Measurements from ENCODE around the gene NEU3. TPM values are rescaled to one million over a fixed set of nuclear protein-coding genes. Genes with fewer than 3 reads are reported as not detected.
"Not testable (repeated sequence)": the region's sequence is repeated elsewhere in the genome, so short reads cannot be mapped to it uniquely, and the experiment has no call there.

NEU3 gene
- total RNA-seq, 1 donor from 2014 or later = 5.6 TPM

DNA sequence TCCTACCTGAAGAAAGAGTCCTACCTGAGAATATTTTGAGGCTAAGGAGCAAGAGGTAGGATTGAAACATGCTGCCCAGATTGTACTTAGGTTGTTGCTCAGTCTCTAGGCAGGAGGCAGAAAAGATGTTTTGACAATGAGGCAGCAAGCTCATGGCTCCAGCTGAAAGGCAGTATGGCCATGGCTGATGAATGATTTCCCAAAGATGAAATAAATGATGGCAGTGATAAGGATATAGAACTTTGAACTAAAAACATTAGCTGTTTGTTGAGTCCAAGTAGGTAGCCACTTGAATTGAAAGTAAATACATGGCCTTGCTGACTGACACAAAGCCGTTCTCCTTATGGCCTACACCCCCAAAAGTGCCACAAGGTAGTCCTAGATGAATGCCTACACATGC is 6.8 kb upstream of the NEU3 start:
- TF ChIP-seq, protein P1, sequence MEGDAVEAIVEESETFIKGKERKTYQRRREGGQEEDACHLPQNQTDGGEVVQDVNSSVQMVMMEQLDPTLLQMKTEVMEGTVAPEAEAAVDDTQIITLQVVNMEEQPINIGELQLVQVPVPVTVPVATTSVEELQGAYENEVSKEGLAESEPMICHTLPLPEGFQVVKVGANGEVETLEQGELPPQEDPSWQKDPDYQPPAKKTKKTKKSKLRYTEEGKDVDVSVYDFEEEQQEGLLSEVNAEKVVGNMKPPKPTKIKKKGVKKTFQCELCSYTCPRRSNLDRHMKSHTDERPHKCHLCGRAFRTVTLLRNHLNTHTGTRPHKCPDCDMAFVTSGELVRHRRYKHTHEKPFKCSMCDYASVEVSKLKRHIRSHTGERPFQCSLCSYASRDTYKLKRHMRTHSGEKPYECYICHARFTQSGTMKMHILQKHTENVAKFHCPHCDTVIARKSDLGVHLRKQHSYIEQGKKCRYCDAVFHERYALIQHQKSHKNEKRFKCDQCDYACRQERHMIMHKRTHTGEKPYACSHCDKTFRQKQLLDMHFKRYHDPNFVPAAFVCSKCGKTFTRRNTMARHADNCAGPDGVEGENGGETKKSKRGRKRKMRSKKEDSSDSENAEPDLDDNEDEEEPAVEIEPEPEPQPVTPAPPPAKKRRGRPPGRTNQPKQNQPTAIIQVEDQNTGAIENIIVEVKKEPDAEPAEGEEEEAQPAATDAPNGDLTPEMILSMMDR (IDR thresholded peaks at IDR 0.05) = no peak
- TF ChIP-seq POLR2AphosphoS5 (IDR thresholded peaks at IDR 0.05; ENCODE audit: insufficient read depth in 1 of 2, low read depth in 1 of 2) (no peak), POLR2A (IDR thresholded peaks at IDR 0.05) (no peak)
- Histone ChIP-seq H3K4me3 (no peak overlapping the region), H3K9me3 (no peaks in the 10 kb centered on the region), H3K27me3 (no peaks in the 10 kb centered on the region), H3K36me3 (no peaks in the 10 kb centered on the region), H3K4me1 (no peaks in the 10 kb centered on the region), H3K27ac (no peak overlapping the region)
- DNase-seq (ENCODE audit: extremely low spot score in 2 of 2) = no peak
- intact Hi-C loops (cut with DNase I) = no loop called here

DNA sequence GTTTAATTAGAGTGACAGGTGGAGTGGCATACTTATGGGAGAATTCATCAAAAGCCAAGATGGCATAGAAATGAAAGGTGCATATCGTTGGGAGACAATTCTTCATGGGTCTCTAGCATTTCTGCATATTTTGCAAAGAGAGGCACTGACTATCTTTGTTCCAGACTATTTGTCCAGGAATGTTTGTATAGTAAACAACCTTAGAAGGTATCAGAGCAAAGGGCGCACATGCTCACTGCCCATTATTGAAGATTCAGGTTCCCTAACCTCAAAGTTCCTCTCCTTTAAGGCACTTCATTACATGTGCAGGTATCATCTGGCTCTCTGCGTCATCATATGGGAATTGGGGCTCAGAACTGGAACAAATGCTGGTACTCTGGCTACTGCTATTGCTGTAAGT is 4.7 kb upstream of the NEU3 start:
- Histone ChIP-seq H3K36me3 (no peaks in the 10 kb centered on the region), H3K4me1 (peaks cover 6% of the 10 kb centered on the region), H3K27ac (no peak overlapping the region), H3K27me3 (no peaks in the 10 kb centered on the region), H3K9me3 (no peaks in the 10 kb centered on the region), H3K4me3 (no peak overlapping the region)
- DNase-seq (ENCODE audit: extremely low spot score in 2 of 2) = no peak
- TF ChIP-seq, protein P1 (IDR thresholded peaks at IDR 0.05) = no peak
- no peak for TF ChIP-seq POLR2A (IDR thresholded peaks at IDR 0.05)
- TF ChIP-seq POLR2AphosphoS5 (IDR thresholded peaks at IDR 0.05; ENCODE audit: insufficient read depth in 1 of 2, low read depth in 1 of 2) = no peak
- intact Hi-C loops (cut with DNase I) = no loop called here

DNA sequence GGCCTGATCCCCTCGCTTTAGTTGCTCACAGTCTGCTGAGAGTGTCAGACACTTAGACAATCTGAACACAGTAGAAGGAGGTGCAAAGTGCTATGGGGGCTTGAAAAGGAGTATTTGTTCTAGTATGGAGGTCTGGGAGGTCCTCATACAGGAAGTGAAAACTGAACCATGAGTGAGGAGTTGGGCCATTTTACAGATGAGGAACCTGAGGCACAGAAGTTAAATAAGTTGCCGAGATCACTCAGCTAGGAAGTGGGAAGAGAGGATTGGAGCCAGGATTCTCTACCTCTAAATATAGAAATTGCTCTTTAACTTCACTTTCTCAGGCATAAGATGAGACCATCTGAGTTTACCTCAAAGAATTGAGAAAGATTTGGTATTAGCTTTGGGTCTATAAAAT is 4.0 kb upstream of the NEU3 start:
- H3K27ac ChIP-seq = no peak overlapping the region
- no peaks in the 10 kb centered on the region for H3K27me3 ChIP-seq
- DNase-seq (ENCODE audit: extremely low spot score in 2 of 2) = no peak
- peaks cover 13% of the 10 kb centered on the region for H3K4me1 ChIP-seq
- H3K36me3 ChIP-seq = no peaks in the 10 kb centered on the region
- H3K4me3 ChIP-seq = no peak overlapping the region
- TF ChIP-seq, protein P1 (IDR thresholded peaks at IDR 0.05) = no peak
- TF ChIP-seq POLR2A (IDR thresholded peaks at IDR 0.05) (no peak), POLR2AphosphoS5 (IDR thresholded peaks at IDR 0.05; ENCODE audit: insufficient read depth in 1 of 2, low read depth in 1 of 2) (no peak)
- H3K9me3 ChIP-seq = no peaks in the 10 kb centered on the region
- intact Hi-C loops (cut with DNase I) = no loop called here

DNA sequence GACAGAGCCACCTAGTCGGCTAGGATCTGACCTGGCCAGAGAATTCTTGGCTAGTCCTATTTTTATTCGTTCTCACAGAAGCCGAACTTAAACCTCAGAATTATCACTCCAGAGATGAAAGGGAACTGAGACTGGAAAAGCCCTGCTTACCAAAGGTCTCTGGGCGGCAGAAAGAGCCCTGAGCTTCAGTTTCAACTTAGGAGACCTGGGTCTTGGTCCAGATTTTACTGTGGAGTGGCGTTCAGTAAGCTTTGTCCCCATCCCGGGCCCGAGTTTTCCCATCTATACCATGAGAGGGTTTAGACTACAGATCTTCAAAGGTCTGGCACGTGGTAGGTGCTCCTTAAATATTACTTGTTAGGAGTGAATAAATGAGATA is 516 bp downstream of the NEU3 start:
- H3K36me3 ChIP-seq = no peaks in the 10 kb centered on the region
- TF ChIP-seq, protein P1 (IDR thresholded peaks at IDR 0.05) = no peak
- TF ChIP-seq POLR2A (IDR thresholded peaks at IDR 0.05) (no peak), POLR2AphosphoS5 (IDR thresholded peaks at IDR 0.05; ENCODE audit: insufficient read depth in 1 of 2, low read depth in 1 of 2) (no peak)
- H3K27ac ChIP-seq = peak overlapping the region; percentile 39
- no peaks in the 10 kb centered on the region for H3K9me3 ChIP-seq
- intact Hi-C loops (cut with DNase I) = no loop called here
- peaks cover 14% of the 10 kb centered on the region for H3K4me1 ChIP-seq
- DNase-seq (ENCODE audit: extremely low spot score in 2 of 2) = no peak
- H3K27me3 ChIP-seq = no peaks in the 10 kb centered on the region
- H3K4me3 ChIP-seq = peak overlapping the region; percentile 55 to 64

DNA sequence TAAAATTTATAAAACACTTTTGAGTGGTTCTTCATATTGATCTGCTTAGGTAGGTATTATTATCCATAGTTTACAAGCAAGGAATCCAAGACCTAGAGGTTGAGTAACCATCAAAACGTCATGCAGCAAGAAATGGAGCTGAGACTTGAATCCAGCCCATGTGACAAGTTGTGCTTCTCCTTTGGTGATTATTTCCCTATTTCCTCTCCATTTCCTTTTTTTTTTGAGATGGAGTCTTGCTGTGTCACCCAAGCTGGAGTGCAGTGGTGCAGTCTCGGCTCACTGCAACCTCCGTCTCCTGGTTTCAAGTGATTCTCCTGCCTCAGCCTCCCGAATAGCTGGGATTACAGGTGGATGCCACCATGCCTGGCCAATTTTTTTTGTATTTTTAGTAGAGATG is 1.4 kb downstream of the NEU3 start:
- H3K27me3 ChIP-seq; DNase-seq (ENCODE audit: extremely low spot score in 2 of 2); intact Hi-C loops (cut with DNase I); H3K4me3 ChIP-seq; H3K36me3 ChIP-seq; H3K9me3 ChIP-seq; H3K27ac ChIP-seq: not testable (repeated sequence)
- peaks cover 14% of the 10 kb centered on the region for H3K4me1 ChIP-seq

DNA sequence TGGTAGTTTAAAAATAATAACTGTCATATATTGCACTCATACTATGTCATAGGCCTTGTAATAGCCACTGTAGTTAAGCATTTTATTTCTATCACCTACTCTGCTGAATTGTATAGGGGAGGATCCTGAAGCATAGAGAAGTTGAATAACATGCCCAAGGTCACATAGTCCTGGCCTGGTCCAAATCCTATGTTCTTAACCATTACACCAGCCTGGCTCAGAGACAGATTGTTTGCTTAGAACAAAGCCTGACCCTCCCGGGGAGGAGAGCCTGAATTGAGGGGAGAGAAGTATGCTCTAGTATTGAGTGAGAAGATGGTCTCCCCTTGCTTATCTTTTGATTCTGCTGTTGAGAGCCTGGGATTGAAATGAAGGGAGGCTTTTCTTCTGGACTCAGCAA is 2.2 kb downstream of the NEU3 start:
- intact Hi-C loops (cut with DNase I) = no loop called here
- Histone ChIP-seq H3K4me3 (no peak overlapping the region), H3K4me1 (peaks cover 14% of the 10 kb centered on the region), H3K9me3 (no peaks in the 10 kb centered on the region), H3K27me3 (no peaks in the 10 kb centered on the region), H3K27ac (no peak overlapping the region), H3K36me3 (no peaks in the 10 kb centered on the region)
- TF ChIP-seq, protein P1 (IDR thresholded peaks at IDR 0.05) = no peak
- TF ChIP-seq POLR2A (IDR thresholded peaks at IDR 0.05) (no peak), POLR2AphosphoS5 (IDR thresholded peaks at IDR 0.05; ENCODE audit: insufficient read depth in 1 of 2, low read depth in 1 of 2) (no peak)
- DNase-seq (ENCODE audit: extremely low spot score in 2 of 2) = no peak

Data from vagina (tissue), 2 donors.